PC-9 (cell line): Measurements from ENCODE around the gene NARF.
"Not testable (repeated sequence)": the region's sequence is repeated elsewhere in the genome, so short reads cannot be mapped to it uniquely, and the experiment has no call there.

ENCODE experiments used
- EZH2 ChIP-seq: fragments of 200-600 bp; sonication (generic); IDR thresholded peaks from 2 replicates; pipeline ENCODE4 v1.8.0; 2017; ENCODE audit warnings: antibody characterized with exemption, low read depth
- TF ChIP-seq, protein P1 (sequence below): fragments of 200-600 bp; sonication (generic); conservative IDR thresholded peaks from 2 replicates; pipeline ENCODE4 v1.6.1; 2017; ENCODE audit warnings: mixed run types, antibody characterized with exemption, mild to moderate bottlenecking, moderate library complexity

- TF ChIP-seq, protein P1, sequence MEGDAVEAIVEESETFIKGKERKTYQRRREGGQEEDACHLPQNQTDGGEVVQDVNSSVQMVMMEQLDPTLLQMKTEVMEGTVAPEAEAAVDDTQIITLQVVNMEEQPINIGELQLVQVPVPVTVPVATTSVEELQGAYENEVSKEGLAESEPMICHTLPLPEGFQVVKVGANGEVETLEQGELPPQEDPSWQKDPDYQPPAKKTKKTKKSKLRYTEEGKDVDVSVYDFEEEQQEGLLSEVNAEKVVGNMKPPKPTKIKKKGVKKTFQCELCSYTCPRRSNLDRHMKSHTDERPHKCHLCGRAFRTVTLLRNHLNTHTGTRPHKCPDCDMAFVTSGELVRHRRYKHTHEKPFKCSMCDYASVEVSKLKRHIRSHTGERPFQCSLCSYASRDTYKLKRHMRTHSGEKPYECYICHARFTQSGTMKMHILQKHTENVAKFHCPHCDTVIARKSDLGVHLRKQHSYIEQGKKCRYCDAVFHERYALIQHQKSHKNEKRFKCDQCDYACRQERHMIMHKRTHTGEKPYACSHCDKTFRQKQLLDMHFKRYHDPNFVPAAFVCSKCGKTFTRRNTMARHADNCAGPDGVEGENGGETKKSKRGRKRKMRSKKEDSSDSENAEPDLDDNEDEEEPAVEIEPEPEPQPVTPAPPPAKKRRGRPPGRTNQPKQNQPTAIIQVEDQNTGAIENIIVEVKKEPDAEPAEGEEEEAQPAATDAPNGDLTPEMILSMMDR = not testable (repeated sequence)
- not testable (repeated sequence) for TF ChIP-seq EZH2
Measured at GRCh38 chr17:82513864-82514263, 55.3 kb downstream of the NARF start.
